ENCODE data around the gene NDOR1.
"Not testable (repeated sequence)": the region's sequence is repeated elsewhere in the genome, so short reads cannot be mapped to it uniquely, and the experiment has no call there.

NDOR1 gene

GRCh38 chr9:137233143-137233980 lies 27.9 kb downstream of the NDOR1 start:
- DNase-seq = no peak

- DNase-seq = no peak
Observed at GRCh38 chr9:137234055-137234697, 28.7 kb downstream of the NDOR1 start.

- DNase-seq = no peak
Observed at GRCh38 chr9:137234758-137235423, 29.4 kb downstream of the NDOR1 start.

GRCh38 chr9:137235424-137236237 lies 30.1 kb downstream of the NDOR1 start:
- DNase-seq = no peak

- DNase-seq = peak; percentile 30
Observed at GRCh38 chr9:137236238-137236935, 30.9 kb downstream of the NDOR1 start.

- no peak for DNase-seq
Observed at GRCh38 chr9:137236936-137237421, 31.5 kb downstream of the NDOR1 start.

- DNase-seq = no peak
Observed at GRCh38 chr9:137237759-137238726, 32.5 kb downstream of the NDOR1 start.

- DNase-seq = not testable (repeated sequence)
Observed at GRCh38 chr9:137239541-137240200, 34.2 kb downstream of the NDOR1 start.

GRCh38 chr9:137240318-137240840 lies 34.9 kb downstream of the NDOR1 start:
- no peak for DNase-seq

- DNase-seq = peak; percentile 99
Observed at GRCh38 chr9:137240841-137241489, 35.5 kb downstream of the NDOR1 start, which contains the start of gene TUBB4B. Gene TUBB4B, plus strand, starts transcription at chr9:137241287. Its CDS starts 74 bp downstream, at chr9:137241361.

- no peak for DNase-seq
Observed at GRCh38 chr9:137241490-137242268, 36.2 kb downstream of the NDOR1 start.

- DNase-seq = no peak
Observed at GRCh38 chr9:137242269-137243203, 37.0 kb downstream of the NDOR1 start.

GRCh38 chr9:137243266-137243625 lies 37.7 kb downstream of the NDOR1 start:
- not testable (repeated sequence) for DNase-seq

- no peak for DNase-seq
Observed at GRCh38 chr9:137243626-137244485, 38.4 kb downstream of the NDOR1 start.

- DNase-seq = no peak
Observed at GRCh38 chr9:137244486-137245449, 39.3 kb downstream of the NDOR1 start.

All from DMS 273 treated with DMSO at 0.1 percent for 48 hours (cell line).